Measurements from ENCODE around the gene GPC5. TPM values are rescaled to one million over a fixed set of nuclear protein-coding genes. Genes with fewer than 3 reads are reported as not detected.

Gene GPC5
- total and polyA plus RNA-seq, 2 of the 8 experiments (the other 6 are each of a cell fraction or from before 2014, with no cell fraction given) = 0.20 to 0.39 TPM

GRCh38 chr13:91745967-91746366, 347.5 kb downstream of the GPC5 start:
- Histone ChIP-seq H3K4me1 (replicated peaks in 1 of 4; ENCODE audit: control insufficient read depth in 3 of 4, insufficient read depth in 4 of 4, low read length in 3 of 4) (no peaks in the 10 kb centered on the region), H2AFZ (ENCODE audit: low read length) (no peak overlapping the region), H3K79me2 (ENCODE audit: control insufficient read depth in 1 of 2, insufficient read depth in 2 of 2, low read length in 2 of 2) (no peaks in the 10 kb centered on the region), H3K56ac (replicated peaks; ENCODE audit: insufficient read length, low read depth, low read length) (no peak overlapping the region), H2BK20ac (ENCODE audit: low read length) (no peak overlapping the region), H3K9me3 (ENCODE audit: insufficient read depth in 2 of 2, low read depth in 1 of 2, low read length in 1 of 2) (no peaks in the 10 kb centered on the region), H3K14ac (ENCODE audit: insufficient read length) (no peak overlapping the region), H3K36me3 (ENCODE audit: control insufficient read depth in 2 of 4, insufficient read depth in 4 of 4, low read length in 3 of 4) (no peaks in the 10 kb centered on the region), H3K9ac (replicated peaks in 1 of 4; ENCODE audit: extremely low read depth in 1 of 4, low read depth in 3 of 4, low read length in 3 of 4) (no peak overlapping the region), H4K8ac (ENCODE audit: extremely low read depth, insufficient read depth, low read length) (no peak overlapping the region), H3K4ac (replicated peaks; ENCODE audit: insufficient read length, low read depth, low read length) (no peak overlapping the region), H3K79me1 (ENCODE audit: low read depth, low read length) (no peaks in the 10 kb centered on the region), H2AK5ac (ENCODE audit: low read depth, low read length) (no peak overlapping the region), H2BK12ac (ENCODE audit: low read depth, low read length) (no peak overlapping the region), H3K27ac (ENCODE audit: low read depth, low read length) (no peak overlapping the region), H3K4me2 (ENCODE audit: insufficient read depth in 1 of 2, low read depth in 2 of 2, low read length in 2 of 2) (no peak overlapping the region), H3K18ac (ENCODE audit: extremely low read depth, low read length) (no peak overlapping the region), H4K91ac (replicated peaks; ENCODE audit: insufficient read length, low read length) (no peak overlapping the region), H2BK120ac (replicated peaks; ENCODE audit: low read depth, low read length) (no peak overlapping the region), H2BK5ac (ENCODE audit: low read depth, low read length) (no peak overlapping the region), H3K23ac (ENCODE audit: insufficient read length) (no peak overlapping the region), H2BK15ac (ENCODE audit: low read length) (no peak overlapping the region), H4K20me1 (replicated peaks in 1 of 2; ENCODE audit: control insufficient read depth in 1 of 2, insufficient read depth in 2 of 2, low read length in 2 of 2) (no peaks in the 10 kb centered on the region), H3K27me3 (replicated peaks in 1 of 4; ENCODE audit: control insufficient read depth in 3 of 4, extremely low read depth in 1 of 4, insufficient read depth in 3 of 4, low read length in 3 of 4) (no peaks in the 10 kb centered on the region), H4K5ac (ENCODE audit: insufficient read length, low read depth, low read length) (no peak overlapping the region), H3K4me3 (ENCODE audit: extremely low read depth in 1 of 4, insufficient read depth in 2 of 4, low read depth in 3 of 4, low read length in 4 of 4) (no peak overlapping the region), H3K23me2 (ENCODE audit: low read depth, low read length) (no peaks in the 10 kb centered on the region; the same call in 1 of the 2 replicates)
- DNase-seq (ENCODE audit: low read depth in 1 of 2, low spot score in 2 of 2) (no peak), FAIRE-seq (no peak)
- ChIA-PET POLR2A (ENCODE audit: partially characterized antibody) (no interaction called here), CTCF (ENCODE audit: partially characterized antibody) (no interaction called here)
- 76% methylated on average over 3 of the region's 3 CpGs; no CpG with 5 or more reads in 1 of the 2 experiments for WGBS, 2 experiments (ENCODE audit: extremely low coverage in 1 of 2, insufficient coverage in 1 of 2, insufficient read length in 1 of 2, insufficient replicate concordance in 2 of 2, low coverage in 1 of 2, low lambda C conversion rate in 2 of 2, missing lambda C conversion rate in 1 of 2)
- no peak for TF ChIP-seq GABPA (IDR thresholded peaks at IDR 0.05; ENCODE audit: borderline replicate concordance, insufficient read depth, low read length)
- TF ChIP-seq FOSL1 (IDR thresholded peaks at IDR 0.05; ENCODE audit: insufficient read depth, low read depth, low read length) = no peak
- TF ChIP-seq E2F6 (IDR thresholded peaks at IDR 0.05) = no peak
- no peak for TF ChIP-seq CBX5 (IDR thresholded peaks at IDR 0.05; ENCODE audit: low read depth, low read length)

Data from H1 (cell line).